ENCODE results near the gene SPRED3.

SPRED3 gene

GRCh38 chr19:38373907-38374331 lies 14.6 kb upstream of the SPRED3 start:
- no peak for DNase-seq

GRCh38 chr19:38374332-38375097 lies 14.0 kb upstream of the SPRED3 start, which contains the start of gene PSMD8:
PSMD8 (plus strand) TSS chr19:38374571; CDS start chr19:38374602, 31 bp downstream.
- DNase-seq = peak; percentile 93

GRCh38 chr19:38375098-38375493 lies 13.4 kb upstream of the SPRED3 start:
- no peak for DNase-seq

DNA sequence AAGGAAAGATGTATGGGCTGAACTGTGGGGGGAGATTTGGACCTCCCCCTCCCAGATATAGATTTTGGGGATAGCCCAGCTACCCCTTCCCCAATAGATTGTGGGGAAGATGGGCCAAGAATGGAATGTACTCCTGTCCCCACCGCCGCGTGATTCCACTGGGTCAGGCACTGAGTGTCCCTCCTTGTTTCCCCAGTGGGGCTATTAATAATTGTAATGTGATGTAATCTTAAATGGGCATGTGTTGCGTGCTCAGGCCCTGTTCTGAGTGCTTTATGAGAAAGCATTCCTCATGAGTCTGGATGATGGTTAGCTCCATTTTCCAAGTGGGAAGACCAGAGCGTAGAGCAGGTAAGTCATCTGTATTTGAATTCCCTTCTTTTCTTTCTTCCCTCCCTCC lies 12.7 kb upstream of the SPRED3 start:
- DNase-seq = no peak

DNA sequence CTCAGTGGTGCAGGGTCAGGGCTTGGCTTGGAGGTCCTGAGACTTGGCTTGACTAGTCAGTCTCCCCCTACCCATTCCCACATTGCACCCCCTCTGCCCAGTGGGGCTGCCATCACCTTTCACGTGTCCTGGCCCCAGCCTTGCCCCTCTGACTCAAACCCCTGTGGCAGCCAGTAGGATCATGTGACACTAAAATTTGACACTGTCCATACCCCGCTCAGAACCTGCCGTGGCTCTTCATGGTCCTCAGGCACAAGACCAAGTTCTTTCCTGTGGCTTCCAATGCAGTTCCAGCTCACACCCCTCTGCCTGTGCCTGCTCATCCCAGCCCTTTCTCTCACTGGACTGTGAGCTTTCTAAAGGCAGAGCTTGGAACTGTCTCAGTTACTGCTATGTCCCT lies 11.9 kb upstream of the SPRED3 start:
- no peak for DNase-seq

- DNase-seq = no peak
Measured at GRCh38 chr19:38377052-38377451, 11.4 kb upstream of the SPRED3 start.

GRCh38 chr19:38378866-38379265 lies 9.6 kb upstream of the SPRED3 start:
- no peak for DNase-seq

DNA sequence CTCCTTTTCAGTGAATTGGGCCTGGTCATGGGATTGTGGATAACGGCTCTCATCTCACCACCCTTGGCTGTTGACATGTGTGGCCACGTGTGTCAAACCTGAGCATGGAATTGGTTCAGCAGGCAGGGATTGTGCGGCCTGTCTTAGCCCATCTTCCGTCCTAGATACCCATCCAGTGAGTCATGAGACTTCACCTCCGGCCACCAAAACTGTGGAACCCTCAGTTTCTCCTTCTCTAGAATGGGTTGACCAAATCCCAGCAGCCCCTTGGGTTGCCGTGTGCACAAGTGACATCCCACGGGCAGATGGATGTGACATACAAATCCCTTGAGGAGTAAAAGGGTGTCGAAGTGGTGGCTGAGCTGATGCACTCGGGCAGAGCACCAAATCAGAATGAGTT lies 7.4 kb upstream of the SPRED3 start:
- DNase-seq = no peak

DNA sequence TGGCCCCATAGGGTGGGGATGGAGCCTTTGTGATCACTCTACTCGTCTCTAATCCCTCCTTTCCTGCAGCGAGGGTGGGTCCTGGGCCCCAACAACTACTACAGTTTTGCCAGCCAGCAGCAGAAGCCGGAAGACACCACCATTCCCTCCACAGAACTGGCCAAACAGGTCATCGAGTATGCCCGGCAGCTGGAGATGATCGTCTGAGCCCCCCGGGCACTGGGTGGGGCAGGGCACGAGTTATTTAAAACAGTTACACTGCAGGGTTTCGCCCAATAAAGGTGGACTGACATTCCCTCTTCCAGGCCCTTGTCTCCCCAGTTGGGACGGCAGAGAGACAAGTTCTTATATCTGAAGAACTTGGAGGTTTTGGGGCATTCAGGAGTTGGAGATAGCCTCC lies 5.3 kb upstream of the SPRED3 start:
- DNase-seq = no peak

GRCh38 chr19:38383743-38384142 lies 4.8 kb upstream of the SPRED3 start:
- DNase-seq = no peak

- no peak for DNase-seq
Measured at GRCh38 chr19:38384209-38385027, 4.1 kb upstream of the SPRED3 start.

GRCh38 chr19:38385057-38385803 lies 3.3 kb upstream of the SPRED3 start:
- no peak for DNase-seq

DNA sequence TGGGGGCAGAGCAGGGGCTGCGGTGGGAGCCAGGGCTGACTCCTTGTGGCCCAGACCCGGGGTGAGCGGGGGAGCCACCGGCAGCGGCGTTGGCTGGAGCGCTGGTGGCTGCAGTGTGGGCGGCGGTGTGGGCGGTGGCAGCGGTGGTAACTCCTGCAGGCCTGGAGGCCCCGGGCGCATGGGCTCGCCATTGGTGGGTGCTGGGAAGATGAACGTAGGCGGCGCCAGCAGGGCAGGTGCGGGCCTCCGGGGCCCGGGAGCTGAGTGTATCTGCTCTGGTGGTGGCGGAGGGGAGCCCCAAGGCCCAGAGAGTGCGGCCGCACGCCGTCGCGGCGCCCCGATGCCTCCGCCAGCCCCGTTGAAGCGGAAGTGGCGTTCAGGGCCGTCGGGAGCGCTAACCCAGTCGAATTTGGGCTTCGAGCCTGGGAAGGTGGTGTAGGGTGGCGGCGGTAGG lies 2.7 kb upstream of the SPRED3 start:
- DNase-seq = no peak

DNA sequence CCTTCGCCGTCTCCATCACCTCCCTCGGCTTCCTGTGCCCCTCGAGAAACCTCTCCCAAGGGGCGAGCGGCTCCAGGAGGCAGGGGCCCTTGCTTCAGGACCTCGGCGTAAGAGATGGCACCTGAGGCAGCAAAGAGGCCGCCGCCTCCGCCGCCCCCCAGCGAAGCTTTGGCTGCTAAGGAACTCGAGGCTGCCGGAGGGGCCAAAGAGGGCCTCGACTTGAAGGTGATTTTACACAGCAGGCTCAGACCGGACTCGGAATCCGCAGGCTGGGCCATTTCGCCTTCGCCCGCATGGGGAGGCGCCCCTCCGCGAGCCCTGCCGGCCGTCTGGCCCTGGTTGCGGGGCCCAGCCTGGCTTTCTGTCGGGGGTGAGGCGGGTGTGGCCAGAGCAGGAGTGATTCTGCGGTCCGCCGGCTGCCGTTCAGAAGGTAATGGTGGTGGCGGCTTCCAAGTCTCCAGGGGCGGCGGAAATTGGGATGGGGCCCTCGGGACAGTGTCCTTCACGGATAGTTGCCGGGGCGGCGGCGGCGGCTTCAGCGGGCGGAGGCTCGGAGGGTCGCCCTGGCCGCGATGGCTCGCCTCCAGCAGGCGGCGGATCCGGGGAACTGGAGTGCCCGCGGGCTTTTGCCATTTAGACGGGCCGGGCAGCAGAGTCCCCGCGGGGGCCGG lies 2.1 kb upstream of the SPRED3 start:
- no peak for DNase-seq

GRCh38 chr19:38386971-38387549 lies 1.4 kb upstream of the SPRED3 start:
- DNase-seq = no peak

GRCh38 chr19:38387550-38388348 lies 748 bp upstream of the SPRED3 start, which contains the start of gene GGN:
GGN (minus strand) TSS chr19:38388034; CDS start chr19:38387261, 773 bp downstream.
- DNase-seq = peak; percentile 45

- DNase-seq = no peak
Measured at GRCh38 chr19:38389101-38389925, 816 bp downstream of the SPRED3 start.

GRCh38 chr19:38389957-38390924 lies 1.7 kb downstream of the SPRED3 start:
- no peak for DNase-seq

DNA sequence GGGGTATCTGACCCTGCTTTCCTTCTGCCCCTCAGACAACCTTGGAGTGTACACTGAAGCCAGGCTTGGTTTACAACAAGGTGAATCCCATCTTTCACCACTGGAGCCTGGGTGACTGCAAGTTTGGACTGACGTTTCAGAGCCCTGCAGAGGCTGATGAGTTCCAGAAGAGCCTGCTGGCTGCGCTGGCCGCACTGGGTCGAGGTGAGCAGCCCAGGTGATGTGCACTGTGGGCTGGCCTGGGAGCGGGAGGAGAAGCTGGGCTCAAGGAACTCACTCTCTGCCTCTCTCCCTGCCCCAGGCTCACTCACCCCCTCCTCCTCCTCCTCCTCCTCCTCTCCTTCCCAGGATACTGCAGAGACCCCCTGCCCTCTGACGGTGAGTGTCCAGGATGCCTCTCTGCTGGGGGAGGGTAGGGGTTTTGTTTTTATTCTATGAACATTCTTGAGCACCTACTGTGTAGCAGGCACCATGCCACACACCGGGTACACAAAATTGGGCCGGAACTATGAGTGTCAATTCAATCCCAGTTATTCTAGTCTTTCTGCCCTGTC lies 3.5 kb downstream of the SPRED3 start:
- no peak for DNase-seq
